ENCODE data around the gene CMIP. TPM values are rescaled to one million over a fixed set of nuclear protein-coding genes. Genes with fewer than 3 reads are reported as not detected.

Gene CMIP
- total and polyA plus RNA-seq, 7 donors = 11.0 to 60.3 (median 20.4) TPM

GRCh38 chr16:81752225-81752875 is 307.7 kb downstream of the CMIP start:
- DNase-seq = peak; percentile 80
- intact Hi-C loops (cut with DNase I) = no loop called here
- Histone ChIP-seq H3K4me1 (no peaks in the 10 kb centered on the region), H3K27ac (peak overlapping the region in 3 of 4 donors; percentile 15 to 59 (median 35)), H3K4me3 (no peak overlapping the region), H3K9me3 (no peaks in the 10 kb centered on the region), H3K27me3 (no peaks in the 10 kb centered on the region), H3K36me3 (no peaks in the 10 kb centered on the region)
- TF ChIP-seq CTCF (IDR thresholded peaks at IDR 0.05) (no peak), POLR2A (IDR thresholded peaks at IDR 0.05) (no peak), EP300 (IDR thresholded peaks at IDR 0.05) (no peak), POLR2AphosphoS5 (IDR thresholded peaks at IDR 0.05) (no peak)
- WGBS, 2 donors = 44 to 49% methylated on average over 13 of the region's 13 CpGs

GRCh38 chr16:81752876-81753227 is 308.2 kb downstream of the CMIP start:
- Histone ChIP-seq H3K36me3 (no peaks in the 10 kb centered on the region), H3K9me3 (no peaks in the 10 kb centered on the region), H3K4me3 (no peak overlapping the region), H3K27ac (peak overlapping the region in 3 of 4 donors; percentile 15 to 59 (median 35)), H3K27me3 (no peaks in the 10 kb centered on the region), H3K4me1 (no peaks in the 10 kb centered on the region)
- WGBS, 2 donors = 88% methylated on average over 7 of the region's 7 CpGs
- no peak for TF ChIP-seq POLR2A (IDR thresholded peaks at IDR 0.05)
- TF ChIP-seq EP300 (IDR thresholded peaks at IDR 0.05) = no peak
- no peak for TF ChIP-seq CTCF (IDR thresholded peaks at IDR 0.05)
- TF ChIP-seq POLR2AphosphoS5 (IDR thresholded peaks at IDR 0.05) = no peak
- no peak for DNase-seq
- intact Hi-C loops (cut with DNase I) = no loop called here

- Histone ChIP-seq H3K27ac (no peak overlapping the region), H3K4me1 (no peaks in the 10 kb centered on the region), H3K27me3 (no peaks in the 10 kb centered on the region), H3K9me3 (no peaks in the 10 kb centered on the region), H3K36me3 (no peaks in the 10 kb centered on the region), H3K4me3 (no peak overlapping the region)
- intact Hi-C loops (cut with DNase I) = no loop called here
- DNase-seq = no peak
- 95% methylated on average over 1 of the region's 1 CpG for WGBS, 2 donors
- TF ChIP-seq CTCF (IDR thresholded peaks at IDR 0.05) (no peak), POLR2A (IDR thresholded peaks at IDR 0.05) (no peak)
Observed at GRCh38 chr16:81754858-81755257, 310.2 kb downstream of the CMIP start.

GRCh38 chr16:81755915-81756614 is 311.5 kb downstream of the CMIP start:
- no peaks in the 10 kb centered on the region for H3K27me3 ChIP-seq
- DNase-seq = no peak
- 43 to 53% methylated on average over 13 of the region's 13 CpGs for WGBS, 2 donors
- H3K9me3 ChIP-seq = no peaks in the 10 kb centered on the region
- H3K4me3 ChIP-seq = no peak overlapping the region
- no peaks in the 10 kb centered on the region for H3K36me3 ChIP-seq
- no peak for TF ChIP-seq CTCF (IDR thresholded peaks at IDR 0.05)
- TF ChIP-seq POLR2AphosphoS5 (IDR thresholded peaks at IDR 0.05) = no peak
- TF ChIP-seq EP300 (IDR thresholded peaks at IDR 0.05) = no peak
- no peak for TF ChIP-seq POLR2A (IDR thresholded peaks at IDR 0.05)
- intact Hi-C loops (cut with DNase I) = no loop called here
- no peaks in the 10 kb centered on the region for H3K4me1 ChIP-seq
- H3K27ac ChIP-seq = no peak overlapping the region

Measured in sigmoid colon (tissue), 7 donors.